Raji (cell line): ENCODE measurements around the gene MAST4.

Experiments used
- POLR2A ChIP-seq: IDR thresholded peaks from 2 replicates; pipeline ENCODE4 v1.6.1; 2011; ENCODE audit warnings: low read depth, low read length, control low read depth; ENCODE audit not compliant: insufficient read depth

MAST4 gene

DNA sequence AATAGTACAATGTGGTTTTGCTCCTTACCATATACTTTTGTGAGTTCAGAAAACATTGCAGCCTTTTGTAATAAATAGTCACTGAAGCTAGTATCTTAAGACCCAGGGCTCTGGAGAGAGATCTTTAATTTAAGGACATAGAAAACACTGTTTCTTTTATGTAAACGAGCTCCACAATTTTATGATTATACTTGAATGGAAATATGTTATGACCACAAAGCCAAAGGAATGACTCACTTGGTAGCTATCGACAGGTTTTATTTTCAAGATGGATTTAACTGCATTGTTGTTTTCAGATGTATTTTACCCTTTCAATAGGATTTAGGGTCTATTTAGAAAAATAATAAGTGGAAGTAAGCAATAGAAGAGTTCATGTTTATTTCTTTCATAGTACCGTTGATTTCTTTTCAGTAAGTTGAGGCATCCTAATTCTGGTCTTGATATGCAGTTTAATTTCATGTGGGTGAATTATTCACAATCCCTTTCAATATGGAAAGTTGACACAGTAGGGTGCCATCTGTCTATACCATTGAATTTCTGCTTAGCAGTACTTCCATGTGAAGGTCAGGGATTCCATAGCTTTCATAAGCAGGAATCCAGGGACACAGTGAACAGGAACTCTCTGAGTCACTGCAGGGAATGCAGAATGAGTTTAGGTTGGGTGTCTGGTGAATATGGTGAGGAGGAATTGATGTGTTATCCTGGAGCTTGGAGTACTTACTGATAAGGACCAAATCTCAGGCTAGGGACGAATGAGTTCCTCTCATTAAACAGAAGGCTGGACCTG is 442.8 kb downstream of the MAST4 start:
- TF ChIP-seq POLR2A: no peak

DNA sequence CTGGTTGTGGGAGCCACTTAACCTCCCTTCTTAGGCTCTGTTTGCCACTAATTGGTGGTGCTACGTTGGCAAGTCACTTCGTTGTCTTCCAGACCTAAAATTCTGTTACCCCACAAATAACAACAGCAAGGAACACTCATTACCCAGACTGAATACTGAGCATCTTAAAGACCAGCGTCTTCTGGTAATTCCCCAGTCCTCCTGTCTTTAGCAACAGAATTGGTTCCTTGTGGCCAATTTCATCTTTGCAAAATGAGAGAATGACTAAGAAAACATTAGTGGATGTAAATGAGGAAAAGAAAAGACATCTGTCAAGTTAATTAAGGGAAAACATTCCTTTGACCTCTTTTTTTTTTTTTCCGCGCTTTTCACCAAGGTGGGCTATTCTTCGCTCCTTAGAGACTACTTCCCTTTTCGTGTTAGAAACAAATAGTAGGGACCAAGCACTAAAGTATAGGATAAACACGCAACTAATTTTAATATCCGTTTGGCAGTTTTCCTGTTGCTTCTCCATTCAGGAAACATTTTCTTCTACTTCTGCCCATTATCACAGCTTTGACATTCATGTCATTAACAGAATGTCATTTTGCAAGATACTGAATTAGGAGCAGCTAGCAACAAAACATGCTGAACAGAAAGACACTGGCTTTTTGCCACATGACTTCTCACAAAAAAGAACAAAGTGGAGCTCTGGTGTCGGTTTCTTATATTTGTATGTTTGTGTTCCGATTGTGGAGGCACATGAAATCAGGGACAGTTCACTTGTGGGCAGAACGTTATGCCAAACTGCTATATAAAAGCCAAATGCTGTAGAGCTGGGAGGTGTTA is 446.2 kb downstream of the MAST4 start:
- no peak for TF ChIP-seq POLR2A

DNA sequence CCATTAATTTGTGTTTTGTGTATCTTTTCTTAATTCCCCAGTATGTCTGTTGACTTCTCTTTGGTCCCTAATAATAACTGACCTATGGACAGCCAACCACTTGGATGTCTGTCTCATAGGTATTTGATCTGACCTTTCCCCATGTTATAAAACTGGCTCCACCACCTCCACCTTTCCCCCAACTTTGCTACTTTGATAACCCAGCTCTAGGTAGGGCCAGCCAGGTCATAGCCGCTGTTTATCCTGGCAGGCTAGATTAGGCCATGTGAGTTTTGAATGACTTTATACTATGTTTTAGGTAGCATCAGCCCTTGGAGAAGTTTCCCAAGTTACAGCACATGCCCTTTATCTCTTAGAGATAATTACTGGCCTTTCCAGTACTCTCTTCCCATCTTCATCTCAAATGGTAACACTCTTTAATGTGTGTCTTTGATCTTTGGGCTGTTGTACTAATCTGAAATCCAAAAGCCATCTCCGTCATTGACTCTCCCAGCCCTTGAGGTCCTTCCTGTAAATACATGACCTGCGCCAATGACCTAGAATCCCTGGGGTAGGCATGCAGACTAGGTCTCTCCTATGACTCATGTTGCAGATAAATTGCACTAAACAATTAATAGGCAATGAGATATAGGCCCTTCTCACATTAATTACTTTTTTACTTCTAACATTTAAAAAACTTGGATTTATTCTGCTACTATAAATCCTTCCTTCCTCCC is 447.8 kb downstream of the MAST4 start:
- no peak for TF ChIP-seq POLR2A

DNA sequence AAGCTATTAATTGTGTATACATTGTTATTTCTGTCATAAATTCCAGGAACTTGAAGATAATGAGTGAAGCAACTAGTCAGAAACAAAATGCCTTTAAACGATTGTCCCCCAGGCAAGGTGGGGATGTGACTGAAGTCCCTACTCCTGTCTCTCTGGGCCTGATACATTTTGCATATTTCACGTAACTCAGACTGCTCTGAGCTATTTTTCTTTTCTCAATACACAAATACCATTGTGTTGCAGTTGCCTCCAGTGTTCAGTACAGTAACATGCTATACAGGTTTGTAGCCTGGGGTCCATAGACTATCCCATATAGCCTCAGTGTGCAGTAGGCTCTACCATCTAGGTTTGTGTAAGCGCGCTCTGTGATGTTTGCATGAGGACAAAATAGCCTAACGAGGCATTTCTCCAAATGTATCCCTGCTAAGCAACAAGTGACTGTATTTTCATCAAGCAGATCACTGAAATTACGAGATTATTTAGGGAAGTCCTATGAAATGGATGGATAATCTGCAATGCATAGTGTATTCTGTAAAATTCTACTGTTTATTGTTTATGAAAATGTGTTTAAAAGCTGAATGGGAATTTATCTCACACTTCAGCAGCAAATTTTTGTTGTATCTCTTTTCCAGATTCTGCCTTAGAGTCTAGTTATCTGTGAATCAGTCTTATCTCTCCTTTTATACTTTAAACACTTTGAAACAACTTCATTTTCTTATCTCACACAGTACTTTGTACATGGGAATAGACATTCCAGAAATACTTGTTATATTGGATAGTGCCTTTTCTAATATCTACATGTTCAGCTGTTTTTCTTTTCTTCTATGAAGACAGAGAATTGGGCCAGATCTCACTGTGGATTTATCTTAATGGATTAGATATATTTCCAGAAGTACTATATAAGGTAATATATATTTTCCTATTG is 449.9 kb downstream of the MAST4 start:
- TF ChIP-seq POLR2A: no peak

DNA sequence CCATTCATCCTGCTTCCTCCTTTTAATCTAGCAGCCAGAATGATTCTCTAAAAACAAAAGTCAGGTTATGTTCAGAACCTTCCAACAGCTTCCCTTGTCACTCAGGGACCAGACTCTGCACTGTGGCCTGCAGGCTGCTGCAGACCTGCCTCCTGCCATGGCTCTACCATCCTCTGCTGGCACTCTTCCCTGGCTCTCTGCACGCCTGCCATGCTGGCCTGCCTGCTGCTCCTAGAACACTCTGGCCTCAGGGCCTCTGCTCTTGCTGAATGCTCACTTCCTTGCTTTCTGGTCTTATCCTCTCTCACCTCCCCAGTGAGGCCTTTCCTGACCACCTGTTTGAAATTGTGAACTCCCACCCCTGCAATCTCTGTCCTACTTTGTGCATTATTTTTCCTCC is 451.0 kb downstream of the MAST4 start:
- TF ChIP-seq POLR2A: no peak

DNA sequence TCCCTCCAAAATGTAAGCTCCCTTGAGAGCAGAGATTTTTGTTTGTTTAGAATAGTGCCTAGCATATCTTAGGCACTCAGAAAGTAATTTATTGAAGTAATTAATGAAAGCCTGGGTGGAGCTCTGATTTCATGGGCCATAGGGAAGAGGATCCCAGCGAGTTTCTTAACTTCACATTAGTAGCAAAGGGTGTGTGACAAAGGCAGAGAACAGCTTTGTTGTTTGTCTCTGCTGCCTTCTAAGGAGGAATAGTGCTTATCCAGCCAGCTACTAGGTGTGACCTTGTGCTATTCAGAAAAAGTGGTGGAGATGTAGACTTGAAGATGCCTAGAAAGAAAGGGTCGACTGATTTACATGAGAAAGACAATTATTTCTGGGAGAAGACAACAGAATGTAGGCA is 451.4 kb downstream of the MAST4 start:
- no peak for TF ChIP-seq POLR2A

DNA sequence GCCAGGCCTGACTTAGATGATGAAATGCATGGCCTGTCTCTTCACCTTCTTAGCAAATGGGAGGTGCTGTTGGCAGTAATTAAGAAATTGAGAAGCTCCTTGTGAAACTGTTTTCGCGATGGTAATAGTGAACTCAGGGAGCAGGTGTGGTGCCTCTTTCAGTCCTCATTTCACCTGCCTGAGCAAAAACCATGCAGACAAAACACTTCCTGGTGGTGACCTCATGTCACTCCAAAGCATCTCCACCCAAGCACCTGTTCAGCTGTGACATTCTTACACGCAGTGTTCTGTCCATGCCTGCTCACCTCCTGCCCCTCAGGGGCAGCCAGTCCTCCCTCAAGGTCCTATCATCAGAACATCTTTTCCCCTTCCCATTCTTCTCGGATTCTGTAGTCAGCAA is 453.9 kb downstream of the MAST4 start:
- no peak for TF ChIP-seq POLR2A

DNA sequence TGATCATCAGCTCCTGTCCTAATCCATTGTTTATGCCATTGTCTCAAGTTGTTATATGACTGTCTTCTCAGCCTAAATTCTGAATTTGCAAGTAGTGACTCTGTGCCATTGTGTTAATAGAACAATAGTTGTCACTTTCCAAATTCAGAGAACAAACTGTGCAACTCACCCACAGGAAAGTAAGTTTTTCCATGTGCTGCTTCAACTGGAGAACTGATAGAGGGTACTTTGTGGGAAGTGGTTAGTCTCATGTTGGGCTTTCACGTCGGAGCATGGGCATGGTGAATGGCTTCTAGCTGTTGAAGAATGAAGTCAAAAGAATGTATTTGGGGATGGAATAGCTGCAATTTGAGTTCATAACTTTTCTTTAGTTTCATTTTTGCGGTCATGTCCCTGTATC is 454.4 kb downstream of the MAST4 start:
- no peak for TF ChIP-seq POLR2A

DNA sequence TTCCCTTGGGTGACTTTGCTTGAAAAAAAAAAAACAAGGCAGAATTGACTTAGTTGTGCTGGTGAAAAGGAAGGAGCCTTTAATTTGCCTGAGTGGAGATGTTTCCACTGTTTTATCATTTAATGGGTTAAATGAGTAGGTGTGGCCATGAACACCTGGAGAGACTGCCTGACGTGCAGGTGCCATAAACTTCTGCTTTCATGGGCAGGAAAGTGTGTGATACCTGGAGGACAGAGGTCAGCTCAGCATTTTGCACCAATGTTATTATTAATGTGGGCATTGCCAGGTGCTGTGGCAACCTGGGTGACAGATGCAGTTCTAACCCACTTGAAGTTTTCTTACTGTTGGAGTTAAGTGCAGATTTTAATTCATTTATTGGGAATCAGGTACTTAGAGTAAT is 455.0 kb downstream of the MAST4 start:
- no peak for TF ChIP-seq POLR2A

DNA sequence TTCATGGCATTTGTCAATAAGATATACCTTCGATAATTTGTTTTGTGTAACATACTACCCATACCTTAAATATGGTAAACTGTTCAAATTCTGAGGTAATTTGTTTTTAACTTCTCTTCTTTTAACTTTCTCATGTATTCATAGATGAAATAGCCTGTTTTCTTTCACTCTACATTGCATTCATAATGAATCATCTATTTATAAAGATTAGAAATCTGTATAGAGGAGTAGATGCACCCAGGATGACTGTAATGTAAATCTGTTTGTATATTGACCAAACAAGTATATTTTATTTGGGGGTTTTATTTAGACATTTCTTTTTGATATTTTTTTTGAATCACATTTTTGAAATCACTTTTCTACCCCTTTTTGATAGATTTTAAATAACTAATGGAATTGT is 455.8 kb downstream of the MAST4 start:
- TF ChIP-seq POLR2A: no peak

DNA sequence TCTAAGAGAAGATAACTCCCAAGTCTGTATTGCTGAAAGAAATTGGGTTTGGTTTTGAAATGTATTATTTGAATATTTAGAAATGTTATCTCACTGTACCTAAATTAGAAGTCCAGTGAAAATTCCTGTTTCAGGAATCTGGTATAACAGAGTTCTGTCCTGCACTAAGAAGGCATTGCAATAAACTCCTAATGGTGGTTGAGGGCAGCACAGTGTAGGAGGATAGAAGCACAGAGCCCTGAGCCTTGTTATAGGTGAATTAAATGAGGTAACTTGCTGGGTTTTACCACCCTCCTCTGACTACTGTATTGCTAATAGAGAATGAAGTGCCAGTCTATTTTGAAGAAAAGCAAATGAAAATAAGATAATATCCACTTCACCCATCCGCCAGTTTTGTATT is 457.0 kb downstream of the MAST4 start:
- TF ChIP-seq POLR2A: no peak

DNA sequence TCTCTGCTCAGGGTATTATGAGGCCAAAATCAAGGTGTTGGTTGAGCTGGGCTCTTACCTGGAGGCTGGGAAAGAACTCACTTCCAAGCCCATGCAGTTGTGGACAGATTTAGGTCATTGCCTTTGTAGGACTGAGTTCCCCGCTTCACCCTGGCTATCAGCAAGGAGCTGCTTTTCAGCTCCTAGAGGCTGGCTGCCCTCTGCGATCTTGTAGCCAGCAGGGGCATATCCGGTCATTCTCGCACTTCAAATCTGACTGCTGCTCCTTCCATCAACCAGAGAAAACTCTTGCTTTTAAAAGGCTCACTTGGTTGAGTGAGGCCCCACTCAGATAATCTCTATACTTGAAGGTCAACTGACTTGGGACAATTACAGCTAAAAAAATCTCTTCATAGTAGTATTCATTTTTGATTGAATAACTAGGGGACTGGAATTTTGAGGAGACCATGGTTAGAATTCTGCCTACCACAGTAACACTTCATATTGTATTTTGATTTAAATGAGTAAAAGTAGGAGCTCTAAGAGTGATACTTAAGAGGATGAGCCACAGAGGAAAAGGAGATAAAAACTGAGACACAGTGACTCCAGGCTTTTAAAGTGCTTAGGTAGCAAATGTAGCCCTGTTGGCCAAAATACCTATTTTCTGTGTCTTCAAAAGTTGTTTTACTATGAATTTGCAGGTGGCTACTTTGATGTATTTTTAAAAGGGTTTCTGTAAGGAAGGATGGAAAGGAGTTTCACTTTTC is 463.0 kb downstream of the MAST4 start:
- no peak for TF ChIP-seq POLR2A

DNA sequence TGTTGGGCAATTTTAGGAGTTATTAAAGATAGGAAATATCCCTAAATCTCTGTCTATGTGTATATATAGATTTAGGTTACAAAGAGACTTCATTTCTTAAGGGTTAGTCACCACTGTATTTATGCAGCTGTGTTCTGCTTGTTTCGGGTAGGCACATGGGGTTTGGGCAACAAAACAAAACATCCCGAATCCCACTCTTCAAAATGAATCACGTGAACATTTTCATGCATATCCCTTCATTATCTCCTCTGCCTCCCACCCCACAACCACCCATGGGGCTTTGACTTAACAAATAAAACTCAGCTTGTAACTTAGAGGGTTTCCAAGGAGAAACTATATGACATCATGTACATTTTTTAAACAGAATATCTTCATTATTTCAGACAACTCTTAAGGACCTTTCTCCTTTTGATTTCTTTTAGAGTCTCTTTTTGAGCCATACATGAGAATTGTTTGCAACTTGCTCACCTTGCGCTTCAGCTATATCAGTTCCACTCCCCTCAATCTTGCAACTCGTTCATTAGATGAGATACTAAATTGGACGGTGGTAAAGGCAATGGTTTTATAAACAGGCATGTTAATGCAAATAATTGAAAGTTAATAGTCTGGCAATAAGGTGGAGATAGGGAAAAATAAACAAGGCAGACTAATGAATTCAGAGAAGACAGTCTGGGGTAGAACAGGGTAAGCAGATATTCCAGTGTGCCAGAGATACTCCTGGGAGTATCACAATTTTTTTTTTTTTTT is 463.7 kb downstream of the MAST4 start:
- TF ChIP-seq POLR2A: no peak

DNA sequence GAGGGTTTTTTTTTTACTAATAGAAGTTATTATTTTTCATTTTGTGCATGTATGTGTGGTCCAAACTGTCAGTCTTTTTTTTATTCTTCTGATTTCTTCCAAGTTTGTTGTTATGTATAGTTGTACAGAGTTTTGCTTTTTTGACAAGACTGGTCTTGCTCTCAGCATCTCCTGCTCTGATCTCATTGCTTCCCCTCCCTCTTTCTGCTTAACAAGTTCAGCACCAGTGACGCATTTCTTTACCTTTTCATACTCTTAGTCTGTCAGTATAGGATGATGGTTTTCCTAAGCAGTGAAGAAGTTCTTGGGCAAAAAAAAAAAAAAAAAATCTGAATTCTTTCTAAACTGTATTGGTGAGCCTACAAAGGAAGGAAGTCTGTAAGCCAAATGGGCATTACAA is 465.3 kb downstream of the MAST4 start:
- TF ChIP-seq POLR2A: no peak

DNA sequence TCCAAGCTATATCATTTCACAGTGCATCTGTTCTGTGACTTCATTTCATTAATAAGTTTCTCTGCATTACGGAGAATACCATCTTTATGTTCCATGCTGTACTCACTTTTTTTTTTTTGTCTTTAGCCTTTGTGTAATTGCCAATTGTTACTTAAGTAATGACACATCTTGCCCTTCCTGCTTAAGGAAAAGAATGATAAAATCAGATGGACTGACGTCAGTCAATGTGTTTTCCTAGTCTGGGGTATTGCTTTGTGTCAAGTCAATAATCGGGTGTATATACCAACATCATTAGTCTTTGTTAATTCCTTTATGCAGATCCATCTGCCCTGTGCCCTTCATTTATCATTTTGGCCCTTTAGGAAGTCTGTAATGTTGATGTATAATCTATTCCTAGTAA is 466.9 kb downstream of the MAST4 start:
- no peak for TF ChIP-seq POLR2A
